G401 (cell line): Measurements from ENCODE around the gene PDGFD. TPM values are rescaled to one million over a fixed set of nuclear protein-coding genes. Genes with fewer than 3 reads are reported as not detected.

Experiments
- DNase-seq: peaks from one replicate; pipeline ENCODE4 v3.0.0-alpha.2; 2015; ENCODE audit warnings: low spot score
- in situ Hi-C: cut with HindIII; loops from 2 replicates; pipeline ENCODE4 v1.10.0; 2016; ENCODE audit warnings: low sequenced_read_pairs, mixed read lengths
- total RNA-seq: library from RNA; depleted of rRNA; stranded (reverse); fragments of >200 nt; shearing (Covaris generic); gene quantifications from 2 replicates; pipeline ENCODE4 v1.2.3, GENCODE V29; 2014

The PDGFD gene
- total RNA-seq, 1 experiment from 2014 or later: 8.8 TPM

DNA sequence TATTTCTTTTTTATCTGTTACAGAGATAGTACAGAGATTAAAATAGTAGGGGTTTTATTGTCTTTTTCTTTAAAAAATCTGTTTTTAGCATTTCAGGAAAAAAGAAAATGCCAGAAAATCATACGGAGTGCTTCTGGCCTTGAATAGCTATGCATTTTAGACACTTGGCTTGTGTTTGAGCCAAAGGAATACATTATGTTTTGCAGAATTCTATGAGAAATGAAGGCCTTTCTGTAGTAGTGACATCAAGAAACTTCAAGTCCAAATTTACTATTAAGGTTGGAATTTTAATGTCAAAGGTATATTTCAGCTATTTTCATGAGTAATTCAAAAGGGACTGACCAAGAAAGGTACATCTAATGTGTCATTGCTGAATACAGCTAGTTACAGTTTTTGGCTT is 183.8 kb downstream of the PDGFD start:
- in situ Hi-C loops: no loop called here
- DNase-seq: no peak

DNA sequence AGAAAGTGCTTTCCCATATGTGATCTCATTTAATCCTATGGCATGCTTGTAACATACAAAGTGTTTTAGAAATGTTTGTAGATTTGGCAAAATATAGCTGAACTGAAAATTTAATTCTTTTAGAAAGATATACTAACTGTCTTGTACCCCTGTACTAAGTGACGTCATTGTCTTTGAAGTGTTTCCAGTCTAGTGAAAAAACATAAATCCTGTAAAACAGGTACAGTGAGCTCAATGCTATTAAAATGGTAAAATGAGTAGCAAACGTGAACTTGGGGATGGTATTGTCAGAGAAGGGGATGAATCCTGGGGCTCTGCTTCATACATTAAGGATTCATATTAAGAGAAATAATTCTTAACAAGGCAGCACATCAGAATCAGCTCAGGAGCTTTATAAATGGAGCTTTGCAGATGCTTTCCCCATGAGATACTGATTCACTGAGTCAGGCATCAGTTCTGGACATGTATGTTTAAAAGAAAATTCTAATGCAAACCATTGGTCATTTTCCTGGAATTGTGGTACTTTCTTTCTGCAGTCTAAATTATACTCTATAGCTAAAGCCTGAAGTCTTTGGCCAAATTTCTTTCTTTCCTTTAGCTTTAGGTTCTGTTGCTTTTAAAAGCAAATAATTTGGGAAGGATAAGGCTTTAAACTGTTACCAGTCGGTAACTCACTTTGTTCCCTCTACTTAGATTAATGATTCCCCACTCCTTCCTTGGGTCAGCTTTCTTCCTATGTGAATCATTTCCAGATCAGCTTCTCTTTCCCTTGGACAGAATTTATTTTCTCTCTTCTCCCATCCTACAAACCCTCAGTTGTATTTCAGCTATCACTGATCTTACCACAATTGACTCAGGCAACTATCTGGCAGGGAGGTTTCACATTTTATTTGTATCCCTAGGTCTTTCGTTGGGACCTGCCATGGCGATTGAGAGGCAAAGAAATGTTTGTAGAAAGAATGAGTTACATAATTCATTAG is 185.0 kb downstream of the PDGFD start:
- DNase-seq: no peak
- in situ Hi-C loops: no loop called here

DNA sequence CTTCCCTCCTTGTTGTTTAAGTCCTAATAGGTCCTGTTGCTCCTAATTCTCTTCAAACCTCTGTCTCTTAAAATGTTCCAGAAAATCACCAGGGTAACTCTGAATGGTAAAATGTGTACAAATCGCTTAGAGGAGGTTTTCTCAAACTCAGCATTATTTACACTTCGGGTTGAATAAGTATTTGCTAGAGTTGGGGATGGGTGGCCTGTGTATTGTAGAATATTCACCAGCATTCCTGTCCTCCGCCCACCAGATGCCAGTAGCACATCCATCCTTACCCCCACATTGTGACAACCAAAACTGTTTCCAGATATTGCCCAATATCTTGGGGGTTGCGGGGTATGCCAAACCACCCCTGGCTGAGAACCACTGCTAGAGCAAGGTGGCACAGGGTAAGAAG is 191.9 kb downstream of the PDGFD start:
- DNase-seq: no peak
- in situ Hi-C loops: no loop called here

DNA sequence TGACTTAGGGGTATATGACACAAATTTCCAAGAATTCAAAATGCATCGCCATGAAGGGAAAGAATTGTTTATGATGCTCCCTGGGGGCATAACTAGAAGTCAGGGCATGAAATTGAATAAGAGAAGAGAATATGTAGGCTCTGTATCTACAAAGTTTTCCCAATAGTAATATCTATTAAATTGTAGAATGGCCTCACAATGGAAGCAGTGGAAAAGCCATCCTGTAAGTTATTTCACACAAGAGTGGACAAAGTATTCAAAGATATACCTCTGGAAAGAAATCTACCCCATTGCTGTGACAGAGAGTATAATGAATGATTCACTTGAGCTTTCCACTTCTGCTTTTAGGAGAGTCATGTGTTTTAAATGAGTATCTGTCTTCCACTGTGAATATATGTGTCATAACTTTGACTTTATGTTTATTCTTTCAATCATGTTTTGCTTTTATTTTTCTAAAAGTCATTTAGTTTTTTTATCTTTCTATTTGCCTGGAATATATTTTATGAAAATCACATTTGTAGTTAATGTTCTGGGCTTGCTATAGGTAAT is 193.2 kb downstream of the PDGFD start:
- in situ Hi-C loops: no loop called here
- DNase-seq: no peak

DNA sequence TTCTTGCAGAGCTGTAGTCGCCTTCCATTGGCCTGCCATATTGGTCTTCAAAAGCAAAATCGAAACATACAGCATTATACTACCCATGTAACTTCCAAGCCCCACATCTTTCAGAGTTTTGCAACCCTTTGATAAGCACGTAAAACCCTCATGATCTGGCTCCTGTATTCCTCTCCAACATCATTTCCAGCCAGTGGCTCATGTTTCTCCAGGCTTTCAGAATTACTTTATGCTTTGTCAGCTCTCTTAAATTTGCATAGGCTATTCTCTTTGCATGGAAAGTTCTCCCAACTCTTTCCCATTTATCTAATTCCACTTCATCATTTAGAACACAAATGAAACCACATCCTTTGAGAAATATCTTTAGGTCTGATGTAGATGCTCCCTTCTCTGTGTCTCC is 195.3 kb downstream of the PDGFD start:
- in situ Hi-C loops: no loop called here
- no peak for DNase-seq

DNA sequence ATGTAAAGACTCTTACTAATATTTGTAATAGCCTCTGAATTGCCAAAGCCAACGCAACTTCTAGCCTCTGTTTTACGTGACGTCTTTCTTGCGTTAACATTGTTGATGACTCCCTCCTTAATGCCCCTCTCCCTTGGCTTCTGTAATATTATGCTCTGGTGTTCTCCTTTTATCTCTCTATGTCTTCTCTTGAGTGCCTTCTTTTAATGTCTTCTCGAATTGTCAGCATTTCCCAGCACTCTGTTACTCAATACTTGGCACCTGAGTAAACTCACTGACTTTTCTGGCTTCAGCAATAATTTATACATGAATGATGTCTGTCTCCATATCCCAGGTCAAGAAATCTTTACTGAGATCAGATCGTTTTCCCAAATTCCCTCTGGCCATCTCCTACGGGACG is 196.0 kb downstream of the PDGFD start:
- in situ Hi-C loops: no loop called here
- no peak for DNase-seq

DNA sequence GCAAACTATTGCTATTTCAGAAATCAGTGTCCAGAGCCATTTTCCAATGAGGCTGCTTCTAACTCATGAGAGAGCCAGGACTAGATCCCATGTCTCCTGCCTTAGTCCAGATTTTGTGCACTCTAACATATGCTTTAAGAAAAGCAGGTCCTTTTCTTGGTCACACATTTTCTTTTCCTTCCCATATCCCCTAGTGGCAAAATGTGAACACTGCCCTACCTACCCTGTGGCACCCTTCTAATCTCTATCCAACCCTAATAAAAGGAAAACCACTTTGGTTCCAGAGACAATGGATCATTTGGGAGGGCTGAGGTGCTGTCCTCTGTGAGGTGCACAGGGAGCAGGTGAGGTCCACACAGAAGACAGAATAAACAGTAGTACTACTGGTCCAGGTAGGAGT is 199.6 kb downstream of the PDGFD start:
- no peak for DNase-seq
- in situ Hi-C loops: no loop called here

DNA sequence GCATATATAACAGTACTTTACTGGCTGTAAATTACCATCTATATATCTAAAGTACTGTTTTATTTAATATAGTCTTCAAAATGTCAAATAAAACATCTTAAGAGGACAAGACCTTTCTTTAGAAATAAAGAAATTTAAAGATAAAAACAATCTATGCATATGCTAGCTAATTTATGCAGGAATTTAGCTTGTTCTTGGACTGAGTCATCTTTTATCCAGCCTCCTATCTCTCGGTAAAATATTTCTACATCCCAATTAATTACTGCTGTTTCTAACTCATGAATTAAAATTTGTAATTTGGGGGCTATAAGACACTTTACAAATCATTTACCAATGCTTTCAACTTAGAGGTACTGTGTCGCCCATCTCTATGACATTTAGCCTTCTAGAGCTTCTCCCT is 200.3 kb downstream of the PDGFD start:
- DNase-seq: no peak
- in situ Hi-C loops: no loop called here

DNA sequence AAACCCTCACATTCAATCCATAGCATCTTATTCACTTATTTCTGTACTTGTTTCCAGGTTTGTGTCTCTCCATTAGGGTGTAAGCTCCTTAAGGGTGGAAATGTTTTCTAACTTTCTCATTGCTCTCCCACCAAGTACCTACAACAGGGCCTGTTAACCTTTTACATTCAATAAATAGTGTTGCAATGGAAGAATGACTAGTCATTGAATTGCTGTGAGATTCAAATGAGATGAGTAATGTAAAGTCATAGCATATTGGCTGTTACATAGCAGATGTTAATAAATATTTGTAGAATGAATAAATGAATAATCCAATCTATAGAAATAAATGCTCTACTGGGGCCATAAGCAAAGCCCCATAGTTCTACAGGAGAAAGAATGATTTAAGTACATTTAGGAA is 202.9 kb downstream of the PDGFD start:
- in situ Hi-C loops: no loop called here

DNA sequence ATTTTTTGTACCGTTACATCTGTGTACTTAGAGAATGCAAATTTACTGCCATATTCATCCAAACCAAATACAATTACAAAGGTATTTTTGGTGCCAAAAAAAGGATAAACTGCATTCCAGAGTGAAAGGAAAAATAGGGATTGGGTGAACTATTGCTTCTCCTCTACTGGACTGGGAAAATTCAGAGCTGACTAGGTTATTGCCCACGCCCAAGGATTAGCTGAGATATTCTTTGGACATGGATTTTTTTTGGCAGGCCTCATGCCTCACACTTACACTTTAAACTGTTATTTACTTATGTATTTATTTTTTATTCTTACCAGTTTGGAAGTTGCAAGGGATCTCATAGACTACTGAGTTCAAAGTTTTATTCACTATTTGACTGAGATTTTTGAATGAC is 203.8 kb downstream of the PDGFD start:
- in situ Hi-C loops: no loop called here
- no peak for DNase-seq

More for the DNA sequence above, 202.9 kb downstream of the PDGFD start:
- DNase-seq: no peak

DNA sequence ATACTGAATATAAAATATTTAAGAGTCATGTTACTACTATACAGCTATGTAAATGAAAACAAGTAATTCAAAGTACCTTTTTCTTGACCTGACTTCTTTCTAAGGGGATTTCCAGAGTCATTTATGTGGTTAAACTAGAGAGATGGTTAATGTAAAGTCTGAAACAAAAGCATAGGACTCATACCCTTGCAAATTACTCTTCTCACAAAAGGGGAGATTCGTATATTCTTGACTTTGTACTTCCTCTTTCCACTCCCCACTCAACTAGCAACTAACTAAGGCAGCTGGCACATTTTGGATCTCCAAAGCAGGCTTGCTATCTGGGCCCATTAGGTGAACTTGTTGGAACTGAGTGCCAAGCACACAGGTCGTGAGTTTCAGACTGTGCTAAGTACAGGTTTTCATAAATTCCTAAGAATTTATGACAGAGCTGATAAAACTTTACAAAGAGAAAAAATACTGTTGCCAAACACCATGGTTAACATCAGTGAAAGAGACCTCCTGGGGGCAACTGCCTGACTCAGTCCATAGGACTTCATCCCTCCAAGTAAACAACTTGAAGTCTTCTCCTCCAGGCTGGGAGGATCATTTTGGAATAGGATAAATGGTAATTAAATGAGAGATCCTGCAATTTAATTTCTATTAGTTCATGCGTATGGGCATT is 204.5 kb downstream of the PDGFD start:
- in situ Hi-C loops: no loop called here
- no peak for DNase-seq

DNA sequence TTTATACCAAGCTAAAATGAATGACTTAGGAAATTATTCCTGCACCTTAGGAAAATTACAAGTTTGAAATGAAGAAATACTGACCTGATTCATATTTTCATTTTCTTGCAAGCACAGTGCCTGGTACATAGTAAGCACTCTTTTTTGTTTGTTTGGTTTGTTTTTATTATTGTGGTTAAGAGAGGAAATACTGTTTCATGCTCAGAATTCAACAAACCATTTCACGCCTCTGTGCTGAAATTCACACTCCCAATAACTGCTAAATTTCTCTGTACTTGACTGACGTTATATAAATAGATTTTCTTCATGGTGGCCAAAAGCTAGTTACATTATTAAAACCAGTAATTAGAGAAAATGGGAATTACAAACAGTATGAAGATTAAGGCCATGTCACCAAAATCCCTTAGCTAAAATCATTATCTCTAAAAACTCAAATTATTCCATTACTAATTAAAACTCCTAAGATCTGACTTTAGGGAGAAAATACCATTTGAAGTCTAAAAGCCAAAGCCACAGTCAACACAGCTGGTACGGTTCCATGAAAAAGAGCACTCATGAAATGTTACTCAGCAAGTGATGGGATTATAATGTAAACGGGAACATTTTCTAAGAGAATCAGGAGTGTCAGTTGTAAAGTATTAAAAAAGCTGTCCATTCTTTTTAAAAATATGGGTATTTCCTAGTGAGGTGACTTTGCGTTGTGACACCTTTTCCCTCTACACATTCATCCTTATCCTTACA is 205.3 kb downstream of the PDGFD start:
- DNase-seq: no peak
- in situ Hi-C loops: no loop called here

DNA sequence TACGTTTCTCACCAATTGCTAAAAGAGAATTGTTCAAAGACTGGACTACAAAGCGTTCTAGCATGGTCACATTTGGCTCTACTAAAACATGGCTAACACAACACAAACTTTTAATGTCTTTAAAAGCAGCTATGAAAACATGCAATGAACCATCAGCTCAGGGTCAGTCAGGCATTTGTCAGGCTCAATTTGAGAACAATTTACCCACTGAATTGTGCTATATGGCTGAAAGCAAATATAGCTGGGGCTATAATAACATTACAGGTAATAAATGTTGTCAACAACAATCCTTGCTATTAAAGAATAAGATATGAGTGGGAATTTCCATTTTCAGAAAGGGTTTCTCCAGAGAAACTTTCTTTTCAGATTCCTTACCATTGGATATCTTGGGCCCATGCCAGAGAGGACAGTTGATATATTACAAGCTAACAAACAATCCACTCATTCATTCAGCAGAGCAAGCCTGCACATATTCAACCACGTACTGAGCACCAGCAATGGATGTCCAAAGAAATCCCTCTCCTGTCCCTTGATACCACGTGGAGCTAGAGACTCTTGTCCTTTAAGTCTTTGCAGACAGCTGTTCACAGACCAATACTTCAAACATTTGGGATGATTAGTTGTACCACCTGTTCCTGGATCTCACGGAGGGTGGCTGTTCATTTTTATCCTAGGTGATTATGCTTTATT is 210.0 kb downstream of the PDGFD start:
- no peak for DNase-seq
- in situ Hi-C loops: no loop called here

DNA sequence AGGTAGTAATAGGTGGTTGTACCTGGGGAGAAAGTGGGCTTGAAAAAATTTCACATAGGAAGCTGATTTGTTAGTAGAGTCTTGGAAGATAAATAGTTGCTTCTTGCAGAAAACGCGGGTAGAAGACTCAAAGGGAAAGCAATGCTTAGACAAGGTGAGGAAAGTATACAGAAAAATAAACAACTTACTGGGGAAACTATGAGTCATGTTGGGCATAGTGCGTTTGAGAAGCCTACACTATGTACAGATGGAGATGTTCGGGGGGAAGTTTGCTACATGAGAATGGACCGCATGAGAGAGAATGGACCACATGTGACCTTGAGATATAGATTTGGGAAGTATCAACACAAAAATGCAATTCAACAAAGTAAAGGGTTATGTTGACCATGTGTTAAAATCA is 214.2 kb downstream of the PDGFD start:
- no peak for DNase-seq
- in situ Hi-C loops: no loop called here

DNA sequence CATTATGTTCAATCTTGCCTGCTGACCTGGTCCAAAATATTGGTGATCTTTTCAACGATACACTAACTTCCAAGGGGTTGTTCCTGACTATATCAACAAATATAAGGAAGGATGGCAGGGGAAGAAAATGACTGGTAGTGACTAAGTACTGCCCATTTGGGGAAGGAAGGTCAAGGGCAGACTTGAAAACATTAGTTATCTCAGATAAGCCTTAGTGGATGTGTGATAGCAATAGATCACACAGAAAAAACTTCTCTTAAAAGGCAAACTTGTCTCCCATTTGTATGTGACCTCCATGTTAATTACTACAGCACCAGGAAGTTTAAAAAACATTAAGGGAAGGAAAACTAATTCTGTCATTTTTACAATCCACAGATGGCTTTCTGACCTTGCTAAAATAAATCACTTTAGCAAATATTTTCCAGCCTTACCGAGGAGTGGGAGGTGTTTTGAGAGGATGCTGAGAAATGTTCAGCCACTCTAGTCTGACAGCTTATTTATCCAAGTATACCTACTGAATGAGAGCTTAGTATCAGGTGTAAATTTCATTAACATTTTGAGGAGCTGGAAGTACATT is 215.7 kb downstream of the PDGFD start:
- in situ Hi-C loops: no loop called here
- DNase-seq: no peak

DNA sequence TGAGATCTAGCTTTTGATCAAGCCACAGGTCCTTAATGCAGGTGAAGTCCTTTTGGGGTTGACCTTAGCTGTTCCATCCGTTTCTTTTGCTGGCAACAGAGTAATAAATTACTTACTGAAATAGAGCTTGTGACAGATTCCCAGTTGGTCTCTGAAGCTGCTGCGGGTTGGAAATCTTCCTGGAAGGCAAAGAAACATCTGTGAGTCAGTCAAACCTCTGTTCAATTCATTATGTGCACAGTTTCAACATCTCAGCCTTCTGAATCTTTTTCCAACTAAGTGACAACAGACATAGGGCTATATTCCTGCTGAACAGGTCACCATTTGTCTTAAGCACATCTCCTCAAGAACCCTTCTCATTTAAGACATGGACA is 216.4 kb downstream of the PDGFD start:
- in situ Hi-C loops: no loop called here
- no peak for DNase-seq

DNA sequence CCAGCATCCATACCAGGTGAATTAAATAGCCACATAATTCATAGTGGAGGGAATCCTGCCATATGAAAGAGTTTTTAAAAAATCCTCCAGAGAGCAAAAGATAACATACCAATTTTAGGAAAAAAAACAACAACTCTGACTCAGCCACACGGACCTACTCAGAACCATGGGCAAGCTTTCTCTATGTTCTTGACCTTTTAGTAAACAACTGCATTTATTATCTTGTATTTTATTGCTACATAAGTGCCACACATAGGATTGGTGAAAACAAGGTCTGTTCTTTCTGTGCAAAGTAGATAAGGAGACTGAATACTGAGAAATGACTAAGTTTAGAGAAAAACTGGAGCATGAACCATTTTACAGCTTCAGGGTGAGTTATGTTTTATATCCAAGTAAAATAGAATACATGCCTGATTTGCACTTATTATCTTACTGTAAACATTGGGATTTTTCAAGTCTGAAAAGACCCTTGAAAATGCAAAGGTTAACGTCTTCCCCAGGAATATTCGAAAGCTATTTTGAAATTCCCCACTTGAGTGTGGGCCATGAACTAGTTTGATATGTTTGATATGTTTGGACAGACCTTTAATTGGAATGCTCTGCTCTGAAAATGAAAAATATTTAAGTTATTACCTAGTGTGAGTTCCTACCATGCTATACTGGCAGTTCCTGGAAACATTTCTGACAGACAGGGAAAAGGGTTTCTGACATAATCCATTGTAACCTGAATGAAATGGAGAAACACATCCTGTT is 217.0 kb downstream of the PDGFD start:
- in situ Hi-C loops: no loop called here
- DNase-seq: no peak

DNA sequence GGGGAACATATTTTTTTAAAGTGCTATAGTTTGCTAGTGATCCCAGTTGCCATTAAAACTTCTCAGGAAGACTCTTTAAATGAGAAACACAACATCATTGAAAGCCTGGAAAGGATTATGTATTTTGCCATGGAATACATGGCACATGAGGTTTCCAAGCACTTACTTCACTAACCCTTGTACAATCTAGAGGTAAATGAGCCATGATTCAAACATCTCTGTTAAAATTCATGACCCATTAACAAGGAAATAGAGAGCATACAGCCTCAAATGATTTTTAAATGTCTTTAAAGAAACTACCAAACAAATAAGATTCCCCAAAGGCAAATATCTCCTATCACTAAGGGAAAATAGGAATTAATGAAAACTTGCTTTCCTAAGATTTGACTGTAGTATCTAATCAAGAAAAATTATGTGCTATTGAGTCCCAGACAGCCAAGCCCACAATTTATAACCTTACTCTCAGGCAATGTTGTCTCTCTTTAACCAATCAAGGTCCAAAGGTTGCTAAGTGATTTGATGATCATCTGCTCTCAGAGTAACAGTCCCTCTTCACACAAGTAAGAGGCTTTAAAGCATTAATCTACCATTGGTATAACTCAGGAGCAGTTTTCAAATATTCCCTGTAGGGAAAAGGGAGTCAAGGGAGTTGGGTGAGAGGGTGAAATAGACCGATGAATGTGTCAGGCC is 219.6 kb downstream of the PDGFD start:
- in situ Hi-C loops: no loop called here
- DNase-seq: no peak
